GM12891 (cell line): ENCODE data around the gene DNAH10.

Experiments used
- DNase-seq: peaks from one replicate; pipeline ENCODE4 v3.0.0; 2011; ENCODE audit warnings: low spot score; ENCODE audit not compliant: insufficient read length
- FAIRE-seq: peaks from 2 replicates; lab custom pipeline; 2011; peaks lifted over from hg19 to GRCh38; lab: Jason Lieb, UNC
- PAX5 ChIP-seq: IDR thresholded peaks from 2 replicates; pipeline ENCODE4 v1.6.1; 2011; ENCODE audit warnings: low read length, moderate library complexity, mild to moderate bottlenecking; ENCODE audit not compliant: insufficient read depth, severe bottlenecking
- POLR2A ChIP-seq: IDR thresholded peaks from 2 replicates; pipeline ENCODE4 v1.6.1; 2011; ENCODE audit warnings: low read depth, low read length, control low read depth
- POLR2AphosphoS5 ChIP-seq: IDR thresholded peaks from 2 replicates; pipeline ENCODE4 v1.6.1; 2011; ENCODE audit warnings: low read depth, low read length, control low read depth
- POU2F2 ChIP-seq: IDR thresholded peaks from 2 replicates; pipeline ENCODE4 v1.6.1; 2011; ENCODE audit warnings: low read depth, mild to moderate bottlenecking, control low read depth, low read length, moderate library complexity
- SPI1 ChIP-seq: IDR thresholded peaks from 2 replicates; pipeline ENCODE4 v1.6.1; 2011; ENCODE audit warnings: low read depth, low read length, control low read depth
- TAF1 ChIP-seq: IDR thresholded peaks from 2 replicates; pipeline ENCODE4 v1.6.1; 2011; ENCODE audit warnings: low read depth, low read length, control low read depth

The DNAH10 gene

DNA sequence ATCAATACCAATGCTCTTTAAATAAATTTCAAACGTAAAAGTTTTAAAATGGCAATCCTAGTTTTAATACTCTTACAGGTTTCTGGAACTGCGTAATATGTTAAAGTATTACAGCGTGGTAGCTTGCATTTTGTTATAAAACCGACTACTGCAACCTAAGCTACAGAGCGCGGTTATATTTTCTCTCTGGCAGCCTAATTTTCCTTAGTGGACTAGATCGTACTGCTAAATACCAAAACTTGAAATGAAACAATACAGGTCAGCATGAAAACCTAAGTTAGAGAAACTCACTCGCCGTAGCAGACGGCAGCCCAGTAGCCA, 209.3 kb downstream of the DNAH10 start:
- TF ChIP-seq POLR2AphosphoS5, result no peak
- TF ChIP-seq POLR2A, result no peak
- no peak for TF ChIP-seq POU2F2
- TF ChIP-seq TAF1, result no peak
- TF ChIP-seq SPI1, result no peak
- TF ChIP-seq PAX5, result no peak
- DNase-seq, result no peak
- FAIRE-seq, result no peak

DNA sequence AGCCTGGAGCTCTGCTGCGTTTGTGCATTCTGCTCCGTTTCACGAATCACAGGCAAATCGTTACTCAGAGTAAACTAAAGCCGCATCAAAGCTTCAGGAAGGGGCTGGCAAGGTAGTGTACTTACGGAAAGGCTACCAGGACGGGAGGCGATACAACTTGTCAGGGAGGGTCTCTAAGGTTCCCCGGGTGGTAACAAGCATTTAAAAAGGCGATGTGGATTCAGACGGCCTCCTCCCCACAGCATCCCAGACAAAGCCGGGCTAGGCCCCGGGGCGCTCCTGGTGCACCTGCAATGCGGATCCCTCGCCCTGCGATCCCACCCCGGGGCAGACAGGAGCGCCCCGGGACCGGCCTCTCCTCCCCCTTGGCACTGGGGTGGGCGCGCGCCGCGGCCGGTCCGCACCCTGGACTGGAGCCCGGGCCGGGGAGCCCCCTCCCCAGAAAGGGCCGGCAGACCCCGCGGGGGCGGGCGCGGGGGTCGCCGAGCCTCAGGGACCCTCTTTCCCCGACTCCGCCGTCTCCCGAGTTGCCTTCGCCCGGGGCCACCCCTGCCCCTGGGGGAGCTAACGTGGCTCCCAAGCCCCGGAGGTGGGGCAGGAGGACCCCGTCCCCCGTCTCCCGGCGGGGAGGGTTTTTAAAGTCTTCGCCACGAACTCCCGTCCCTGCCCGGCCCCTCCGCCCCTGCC, 209.8 kb downstream of the DNAH10 start:
- peak; percentile 69 for FAIRE-seq
- no peak for DNase-seq
- no peak for TF ChIP-seq POLR2A

- TF ChIP-seq POLR2A (0 out of 2 replicates have a peak, but pooled peaks have one; percentile 27), POU2F2 (no peak)
- peak; percentile 97 for FAIRE-seq
- DNase-seq, result peak; percentile 95
Measured at GRCh38 chr12:123972457-123973401, 210.6 kb downstream of the DNAH10 start, which contains the start of the genes CCDC92 and ZNF664. TSS of gene CCDC92 (minus strand) at chr12:123972831. CDS start at chr12:123944305, 28,526 bp downstream. TSS of gene ZNF664 (plus strand) at chr12:123973215. CDS start at chr12:124012145, 38,930 bp downstream.

- TF ChIP-seq PAX5 (no peak), POLR2A (no peak), POLR2AphosphoS5 (no peak), SPI1 (no peak), TAF1 (no peak), POU2F2 (no peak)
- no peak for FAIRE-seq
Measured at GRCh38 chr12:123973552-123974341, 211.6 kb downstream of the DNAH10 start.

GRCh38 chr12:123976227-123976826, 214.2 kb downstream of the DNAH10 start:
- DNase-seq, result no peak
- FAIRE-seq, result no peak
- TF ChIP-seq TAF1 (no peak), SPI1 (no peak), POLR2AphosphoS5 (no peak), POLR2A (no peak), PAX5 (no peak), POU2F2 (no peak)

More at GRCh38 chr12:123973552-123974341, 211.6 kb downstream of the DNAH10 start:
- DNase-seq, result no peak

DNA sequence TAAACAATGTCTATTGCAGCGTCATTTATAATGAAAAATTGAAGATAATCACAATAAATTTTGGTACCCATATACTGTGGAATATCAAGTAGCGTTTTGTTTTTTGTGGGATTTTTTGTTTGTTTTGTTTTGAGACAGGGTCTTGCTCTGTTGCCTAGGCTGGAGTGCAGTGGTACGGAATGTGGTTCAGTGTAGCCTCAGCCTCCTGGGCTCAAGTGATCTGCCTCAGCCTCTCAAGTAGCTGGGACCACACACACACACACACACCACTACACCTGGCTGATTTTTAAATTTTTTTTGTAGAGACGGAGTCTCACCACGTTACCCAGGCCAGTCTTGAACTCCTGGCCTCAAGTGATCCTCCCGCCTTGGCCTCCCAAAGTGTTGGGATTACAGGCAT, 217.5 kb downstream of the DNAH10 start:
- FAIRE-seq, result no peak
- TF ChIP-seq TAF1 (no peak), POLR2A (no peak), POU2F2 (no peak), PAX5 (no peak), POLR2AphosphoS5 (no peak), SPI1 (no peak)

GRCh38 chr12:123982269-123982668, 220.2 kb downstream of the DNAH10 start:
- no peak for DNase-seq
- TF ChIP-seq POLR2A (no peak), POLR2AphosphoS5 (no peak), POU2F2 (no peak), SPI1 (no peak), TAF1 (no peak), PAX5 (no peak)
- FAIRE-seq, result no peak

More for the DNA sequence above, 217.5 kb downstream of the DNAH10 start:
- no peak for DNase-seq

DNA sequence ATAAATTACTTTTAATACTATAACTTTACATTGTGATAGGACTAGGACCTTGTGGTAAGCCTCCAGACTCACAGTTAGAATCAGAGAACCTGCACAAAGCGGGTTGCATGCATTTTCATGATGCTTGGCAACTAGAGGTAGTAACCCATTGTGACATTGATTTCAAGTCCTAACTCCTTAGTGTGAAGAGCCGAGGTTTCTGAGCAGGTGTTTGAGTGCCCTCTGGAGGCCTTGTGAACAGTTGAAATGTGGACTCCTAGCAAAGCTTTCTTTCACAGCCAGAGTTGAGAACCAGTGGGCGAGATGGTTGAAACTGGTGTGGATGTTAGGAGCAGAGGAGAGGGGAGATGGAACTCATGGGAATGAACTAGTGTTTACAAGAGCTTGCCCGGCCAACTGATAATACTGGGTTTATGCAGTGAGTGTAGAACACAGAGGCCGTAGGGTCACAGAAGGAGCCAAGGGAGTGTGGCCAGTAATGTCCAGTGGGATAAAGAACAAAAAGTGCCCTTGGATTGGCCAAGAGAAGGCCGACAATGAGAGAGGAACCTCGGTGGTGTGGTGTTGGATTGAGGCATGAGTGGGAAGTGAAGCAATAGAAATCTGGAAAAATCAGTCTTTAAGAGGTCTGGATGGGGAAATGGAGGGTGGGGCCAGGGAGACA, 221.9 kb downstream of the DNAH10 start:
- DNase-seq, result no peak
- no peak for TF ChIP-seq POU2F2
- TF ChIP-seq SPI1, result no peak
- FAIRE-seq, result peak; percentile 69
